ENCODE results near the gene GNAS-AS1.

- TF ChIP-seq CTCF (IDR thresholded peaks at IDR 0.05) (no peak), POLR2A (IDR thresholded peaks at IDR 0.05) (no peak)
Observed at GRCh38 chr20:58880441-58880840, 29.7 kb upstream of the GNAS-AS1 start.
